GM23338 (cell line): ENCODE data around the gene AKT2. TPM values are rescaled to one million over a fixed set of nuclear protein-coding genes. Genes with fewer than 3 reads are reported as not detected.

Experiments
- ATAC-seq: fragments of 200-7000 bp; cut with Tn5 transposase; 3 replicates; pipeline ENCODE4 v1.9.1; 2020
- DNase-seq: peaks from one replicate; pipeline ENCODE4 v3.0.0-alpha.2; 2015; ENCODE audit warnings: low spot score
- H2AFZ ChIP-seq: fragments of 200-600 bp; sonication (generic); 2 replicates; pipeline ENCODE4 v1.8.0; 2016; ENCODE audit warnings: antibody characterized with exemption, mild to moderate bottlenecking, moderate library complexity
- H3F3A ChIP-seq: fragments of 200-600 bp; sonication (generic); replicated peaks from 2 replicates; pipeline ENCODE4 v1.8.0; 2017; ENCODE audit warnings: antibody characterized with exemption, mixed run types, low read depth
- H3K27ac ChIP-seq: fragments of 200-600 bp; sonication (generic); 2 replicates; pipeline ENCODE4 v1.6.1; 2016; ENCODE audit warnings: low read depth
- H3K27me3 ChIP-seq: fragments of 200-600 bp; sonication (generic); 2 replicates; pipeline ENCODE4 v1.8.0; 2016; ENCODE audit warnings: mild to moderate bottlenecking, mixed run types, moderate library complexity; ENCODE audit not compliant: insufficient read depth
- H3K36me3 ChIP-seq: fragments of 200-600 bp; sonication (generic); 2 replicates; pipeline ENCODE4 v1.8.0; 2016; ENCODE audit warnings: mild to moderate bottlenecking; ENCODE audit not compliant: insufficient read depth
- H3K4me1 ChIP-seq: fragments of 200-600 bp; sonication (generic); 2 replicates; pipeline ENCODE4 v1.8.0; 2016; ENCODE audit warnings: mild to moderate bottlenecking, moderate library complexity; ENCODE audit not compliant: insufficient read depth
- H3K4me2 ChIP-seq: fragments of 200-600 bp; sonication (generic); 2 replicates; pipeline ENCODE4 v1.7.1; 2017; ENCODE audit warnings: mixed run types
- H3K4me3 ChIP-seq: fragments of 200-600 bp; sonication (generic); 2 replicates; pipeline ENCODE4 v1.6.1; 2016; ENCODE audit warnings: mixed run types
- H3K79me2 ChIP-seq: fragments of 200-600 bp; sonication (generic); replicated peaks from 2 replicates; pipeline ENCODE4 v1.8.0; 2017; ENCODE audit warnings: mild to moderate bottlenecking; ENCODE audit not compliant: insufficient read depth
- H3K9me2 ChIP-seq: fragments of 200-600 bp; sonication (generic); 2 replicates; pipeline ENCODE4 v1.8.0; 2017; ENCODE audit not compliant: insufficient read depth
- H4K20me1 ChIP-seq: fragments of 200-600 bp; sonication (generic); replicated peaks from 2 replicates; pipeline ENCODE4 v1.8.0; 2017; ENCODE audit warnings: mild to moderate bottlenecking; ENCODE audit not compliant: insufficient read depth
- H3K27ac Mint-ChIP-seq: 2 replicates; pipeline ENCODE4 v1.8.0; 2020; ENCODE audit warnings: inconsistent platforms, mild to moderate bottlenecking, moderate library complexity, mixed read lengths
- H3K27me3 Mint-ChIP-seq: 3 replicates; pipeline ENCODE4 v1.8.0; 2022; ENCODE audit warnings: low read depth, mild to moderate bottlenecking, moderate library complexity, mixed read lengths, inconsistent platforms; ENCODE audit not compliant: insufficient read depth, poor library complexity
- H3K36me3 Mint-ChIP-seq: 3 replicates; pipeline ENCODE4 v1.8.0; 2021; ENCODE audit warnings: low read depth, mild to moderate bottlenecking, inconsistent platforms, moderate library complexity, mixed read lengths
- H3K4me1 Mint-ChIP-seq: 3 replicates; pipeline ENCODE4 v1.8.0; 2020; ENCODE audit warnings: mild to moderate bottlenecking, inconsistent platforms, mixed read lengths
- H3K4me3 Mint-ChIP-seq: 3 replicates; pipeline ENCODE4 v1.8.0; 2021; ENCODE audit warnings: moderate library complexity, mild to moderate bottlenecking, inconsistent platforms, mixed read lengths
- H3K9me3 Mint-ChIP-seq: 3 replicates; pipeline ENCODE4 v1.8.0; 2020; ENCODE audit warnings: moderate library complexity, mild to moderate bottlenecking, inconsistent platforms, mixed read lengths
- CREB1 ChIP-seq: fragments of 250-450 bp; sonication (Bioruptor Pico); IDR thresholded peaks from 2 replicates; pipeline ENCODE4 v1.5.0; 2020; ENCODE audit warnings: low read depth, mild to moderate bottlenecking, moderate library complexity
- EZH2 ChIP-seq: fragments of 200-600 bp; sonication (generic); IDR thresholded peaks from one replicate; pipeline ENCODE4 v1.8.0; 2017; ENCODE audit warnings: antibody characterized with exemption, mild to moderate bottlenecking, low read depth; ENCODE audit not compliant: unreplicated experiment
- EZH2phosphoT487 ChIP-seq: fragments of 200-600 bp; sonication (generic); IDR thresholded peaks from one replicate; pipeline ENCODE4 v1.8.1; 2018; ENCODE audit warnings: antibody characterized with exemption; ENCODE audit not compliant: unreplicated experiment
- JUNB ChIP-seq: IDR thresholded peaks from one replicate; pipeline ENCODE4 v1.6.1; 2016; ENCODE audit warnings: antibody characterized with exemption; ENCODE audit not compliant: unreplicated experiment
- POLR2AphosphoS5 ChIP-seq: IDR thresholded peaks from 2 replicates; pipeline ENCODE4 v1.6.1; 2016; ENCODE audit warnings: antibody characterized with exemption, low read depth
- STAT1 ChIP-seq: IDR thresholded peaks from one replicate; pipeline ENCODE4 v1.6.1; 2016; ENCODE audit warnings: antibody characterized with exemption; ENCODE audit not compliant: unreplicated experiment
- ZNF114 ChIP-seq: fragments of 250-450 bp; sonication (Bioruptor Pico); IDR thresholded peaks from 2 replicates; pipeline ENCODE4 v1.5.0; 2020; ENCODE audit warnings: mild to moderate bottlenecking, moderate library complexity
- ZNF331 ChIP-seq: fragments of 250-450 bp; sonication (Bioruptor Pico); IDR thresholded peaks from 2 replicates; pipeline ENCODE4 v1.5.0; 2020; ENCODE audit warnings: low read depth, mild to moderate bottlenecking, moderate library complexity
- polyA plus RNA-seq: library from polyadenylated mRNA; unstranded; fragments of >200 nt; fragmentation: Nextera tagmentation; extraction: Ambion mirVana; gene quantifications from 2 replicates; pipeline ENCODE4 v1.2.1, GENCODE V29; 2016
- total RNA-seq: library from RNA; depleted of rRNA; stranded (reverse); fragments of >200 nt; shearing (Covaris generic); gene quantifications from 2 replicates; pipeline ENCODE4 v1.2.3, GENCODE V29; 2014
- TF ChIP-seq, protein P1 (sequence below), 2 experiments: fragments of 200-600 bp in 1 of 2; sonication (generic) in 1 of 2; conservative IDR thresholded peaks; 2 replicates each; pipeline versions ENCODE4 v1.5.1 to v1.6.1; 2016 to 2017; ENCODE audit warnings: antibody characterized with exemption in 2 of 2, low read depth in 2 of 2, mild to moderate bottlenecking in 2 of 2, moderate library complexity in 1 of 2
- TF ChIP-seq, protein P2 (sequence below): IDR thresholded peaks from one replicate; pipeline ENCODE4 v1.6.1; 2018; ENCODE audit warnings: antibody characterized with exemption; ENCODE audit not compliant: unreplicated experiment
- TF ChIP-seq, protein P3 (sequence below): fragments of 250-450 bp; sonication (Bioruptor Pico); IDR thresholded peaks from 2 replicates; pipeline ENCODE4 v1.5.0; 2020; ENCODE audit warnings: mild to moderate bottlenecking, moderate library complexity

Gene AKT2
- total and polyA plus RNA-seq, 2 experiments from 2014 or later, result 17.6 to 123 TPM

DNA sequence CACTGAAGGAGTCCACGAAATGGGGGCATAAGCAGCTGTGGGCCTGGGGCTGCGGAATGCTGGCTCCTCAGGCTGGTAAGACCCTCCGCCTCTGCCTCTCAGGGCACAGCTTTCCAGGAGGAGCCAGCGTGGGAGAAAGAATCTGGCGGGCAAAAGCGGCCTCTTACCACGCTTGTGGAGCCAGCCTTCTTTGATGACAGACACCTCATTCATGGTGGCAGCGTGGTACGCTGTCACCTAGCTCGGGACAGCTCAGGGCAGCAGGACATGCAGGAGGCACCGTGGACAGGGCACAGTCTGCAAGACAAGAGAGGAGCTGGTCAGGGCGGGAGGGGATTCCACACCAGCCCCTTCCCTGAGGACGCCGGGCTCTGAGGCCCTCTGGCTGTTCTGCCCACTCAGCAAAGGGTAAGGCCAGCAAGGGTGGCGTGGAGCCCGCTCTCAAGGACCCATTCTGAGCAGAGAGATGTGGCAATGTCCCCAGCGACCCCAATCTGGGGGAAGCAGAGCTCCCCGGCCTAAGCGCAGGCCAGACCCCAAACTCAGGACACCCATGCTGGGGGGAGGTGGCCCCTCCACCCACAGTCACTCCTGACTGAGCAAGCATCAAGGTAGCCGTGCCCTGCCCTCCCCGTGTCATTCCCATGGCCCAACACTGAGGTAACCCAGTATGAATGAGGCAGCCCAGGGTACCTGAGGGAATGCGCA lies 19.9 kb downstream of the AKT2 start (continued):
- TF ChIP-seq, protein P1, sequence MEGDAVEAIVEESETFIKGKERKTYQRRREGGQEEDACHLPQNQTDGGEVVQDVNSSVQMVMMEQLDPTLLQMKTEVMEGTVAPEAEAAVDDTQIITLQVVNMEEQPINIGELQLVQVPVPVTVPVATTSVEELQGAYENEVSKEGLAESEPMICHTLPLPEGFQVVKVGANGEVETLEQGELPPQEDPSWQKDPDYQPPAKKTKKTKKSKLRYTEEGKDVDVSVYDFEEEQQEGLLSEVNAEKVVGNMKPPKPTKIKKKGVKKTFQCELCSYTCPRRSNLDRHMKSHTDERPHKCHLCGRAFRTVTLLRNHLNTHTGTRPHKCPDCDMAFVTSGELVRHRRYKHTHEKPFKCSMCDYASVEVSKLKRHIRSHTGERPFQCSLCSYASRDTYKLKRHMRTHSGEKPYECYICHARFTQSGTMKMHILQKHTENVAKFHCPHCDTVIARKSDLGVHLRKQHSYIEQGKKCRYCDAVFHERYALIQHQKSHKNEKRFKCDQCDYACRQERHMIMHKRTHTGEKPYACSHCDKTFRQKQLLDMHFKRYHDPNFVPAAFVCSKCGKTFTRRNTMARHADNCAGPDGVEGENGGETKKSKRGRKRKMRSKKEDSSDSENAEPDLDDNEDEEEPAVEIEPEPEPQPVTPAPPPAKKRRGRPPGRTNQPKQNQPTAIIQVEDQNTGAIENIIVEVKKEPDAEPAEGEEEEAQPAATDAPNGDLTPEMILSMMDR (conservative IDR thresholded peaks at IDR 0.05; ENCODE audit: low read depth in 2 of 2), result no peak
- TF ChIP-seq STAT1 (no peak), CREB1 (CRISPR knock-in tag) (no peak), EZH2phosphoT487 (no peak), ZNF114 (CRISPR knock-in tag) (no peak), JUNB (no peak), ZNF331 (no peak)
- TF ChIP-seq, protein P2, sequence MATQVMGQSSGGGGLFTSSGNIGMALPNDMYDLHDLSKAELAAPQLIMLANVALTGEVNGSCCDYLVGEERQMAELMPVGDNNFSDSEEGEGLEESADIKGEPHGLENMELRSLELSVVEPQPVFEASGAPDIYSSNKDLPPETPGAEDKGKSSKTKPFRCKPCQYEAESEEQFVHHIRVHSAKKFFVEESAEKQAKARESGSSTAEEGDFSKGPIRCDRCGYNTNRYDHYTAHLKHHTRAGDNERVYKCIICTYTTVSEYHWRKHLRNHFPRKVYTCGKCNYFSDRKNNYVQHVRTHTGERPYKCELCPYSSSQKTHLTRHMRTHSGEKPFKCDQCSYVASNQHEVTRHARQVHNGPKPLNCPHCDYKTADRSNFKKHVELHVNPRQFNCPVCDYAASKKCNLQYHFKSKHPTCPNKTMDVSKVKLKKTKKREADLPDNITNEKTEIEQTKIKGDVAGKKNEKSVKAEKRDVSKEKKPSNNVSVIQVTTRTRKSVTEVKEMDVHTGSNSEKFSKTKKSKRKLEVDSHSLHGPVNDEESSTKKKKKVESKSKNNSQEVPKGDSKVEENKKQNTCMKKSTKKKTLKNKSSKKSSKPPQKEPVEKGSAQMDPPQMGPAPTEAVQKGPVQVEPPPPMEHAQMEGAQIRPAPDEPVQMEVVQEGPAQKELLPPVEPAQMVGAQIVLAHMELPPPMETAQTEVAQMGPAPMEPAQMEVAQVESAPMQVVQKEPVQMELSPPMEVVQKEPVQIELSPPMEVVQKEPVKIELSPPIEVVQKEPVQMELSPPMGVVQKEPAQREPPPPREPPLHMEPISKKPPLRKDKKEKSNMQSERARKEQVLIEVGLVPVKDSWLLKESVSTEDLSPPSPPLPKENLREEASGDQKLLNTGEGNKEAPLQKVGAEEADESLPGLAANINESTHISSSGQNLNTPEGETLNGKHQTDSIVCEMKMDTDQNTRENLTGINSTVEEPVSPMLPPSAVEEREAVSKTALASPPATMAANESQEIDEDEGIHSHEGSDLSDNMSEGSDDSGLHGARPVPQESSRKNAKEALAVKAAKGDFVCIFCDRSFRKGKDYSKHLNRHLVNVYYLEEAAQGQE, result no peak

DNA sequence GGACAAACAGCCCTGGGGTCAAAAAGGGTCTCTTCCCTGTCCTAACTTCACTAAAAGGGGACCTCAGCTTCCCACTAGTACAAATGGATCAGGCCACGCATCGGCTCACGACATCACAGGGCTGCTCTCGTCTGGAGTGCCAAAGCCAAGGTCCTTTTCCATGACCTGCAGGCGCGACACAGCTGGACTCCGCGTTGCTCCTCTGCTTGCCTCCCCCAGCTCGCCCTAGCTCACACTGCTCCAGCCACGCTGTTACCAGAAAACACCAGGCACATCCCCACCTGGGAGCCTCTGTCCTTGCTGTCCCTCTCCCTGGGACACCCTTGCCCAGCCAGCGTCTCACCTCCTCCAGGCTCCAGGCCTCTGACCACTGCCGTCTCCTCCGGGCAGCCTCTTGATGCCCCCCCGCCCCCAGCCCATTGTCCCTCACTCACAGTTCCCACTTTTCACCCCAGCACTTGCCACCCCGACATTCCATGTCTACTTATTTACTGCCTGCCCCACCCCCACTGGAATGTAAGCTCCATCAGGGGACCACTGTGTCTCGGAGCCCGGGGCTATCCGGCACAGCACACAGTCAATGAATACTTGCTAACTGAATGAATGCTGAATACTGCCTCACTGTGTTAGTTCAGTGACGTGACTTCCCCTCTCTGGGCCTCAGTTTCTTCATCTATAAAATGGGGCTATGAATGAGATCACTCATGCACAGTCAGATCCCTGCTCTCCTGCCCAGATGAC lies 20.7 kb downstream of the AKT2 start:
- Histone ChIP-seq H3K36me3 (peaks cover 6% of the 10 kb centered on the region; the same call in 1 of the 2 replicates), H3K9me2 (no peaks in the 10 kb centered on the region), H3K79me2 (peaks cover 29% of the 10 kb centered on the region), H3K4me3 (no peak overlapping the region), H3K27ac (peak overlapping the region; percentile 39; the same call in 1 of the 2 replicates), H3K27me3 (no peaks in the 10 kb centered on the region), H3F3A (no peaks in the 10 kb centered on the region), H3K4me2 (no peak overlapping the region), H3K4me1 (no peaks in the 10 kb centered on the region; the same call in 1 of the 2 replicates), H4K20me1 (no peaks in the 10 kb centered on the region; the same call in none of the 2 replicates), H2AFZ (no peak overlapping the region)
- ATAC-seq, result no peak; the same call in 2 of the 3 replicates
- H3K36me3 Mint-ChIP-seq, result peaks cover 19% of the 10 kb centered on the region
- peaks cover 11% of the 10 kb centered on the region for H3K27me3 Mint-ChIP-seq
- no peaks in the 10 kb centered on the region for H3K9me3 Mint-ChIP-seq
- H3K4me1 Mint-ChIP-seq, result peaks cover 14% of the 10 kb centered on the region
- no peak overlapping the region for H3K4me3 Mint-ChIP-seq
- H3K27ac Mint-ChIP-seq, result peak overlapping the region; percentile 67; the same call in 1 of the 2 replicates
- peak; percentile 53 for DNase-seq
- TF ChIP-seq STAT1, result no peak
- TF ChIP-seq POLR2AphosphoS5, result no peak
- TF ChIP-seq CREB1 (CRISPR knock-in tag), result no peak
- TF ChIP-seq, protein P3, sequence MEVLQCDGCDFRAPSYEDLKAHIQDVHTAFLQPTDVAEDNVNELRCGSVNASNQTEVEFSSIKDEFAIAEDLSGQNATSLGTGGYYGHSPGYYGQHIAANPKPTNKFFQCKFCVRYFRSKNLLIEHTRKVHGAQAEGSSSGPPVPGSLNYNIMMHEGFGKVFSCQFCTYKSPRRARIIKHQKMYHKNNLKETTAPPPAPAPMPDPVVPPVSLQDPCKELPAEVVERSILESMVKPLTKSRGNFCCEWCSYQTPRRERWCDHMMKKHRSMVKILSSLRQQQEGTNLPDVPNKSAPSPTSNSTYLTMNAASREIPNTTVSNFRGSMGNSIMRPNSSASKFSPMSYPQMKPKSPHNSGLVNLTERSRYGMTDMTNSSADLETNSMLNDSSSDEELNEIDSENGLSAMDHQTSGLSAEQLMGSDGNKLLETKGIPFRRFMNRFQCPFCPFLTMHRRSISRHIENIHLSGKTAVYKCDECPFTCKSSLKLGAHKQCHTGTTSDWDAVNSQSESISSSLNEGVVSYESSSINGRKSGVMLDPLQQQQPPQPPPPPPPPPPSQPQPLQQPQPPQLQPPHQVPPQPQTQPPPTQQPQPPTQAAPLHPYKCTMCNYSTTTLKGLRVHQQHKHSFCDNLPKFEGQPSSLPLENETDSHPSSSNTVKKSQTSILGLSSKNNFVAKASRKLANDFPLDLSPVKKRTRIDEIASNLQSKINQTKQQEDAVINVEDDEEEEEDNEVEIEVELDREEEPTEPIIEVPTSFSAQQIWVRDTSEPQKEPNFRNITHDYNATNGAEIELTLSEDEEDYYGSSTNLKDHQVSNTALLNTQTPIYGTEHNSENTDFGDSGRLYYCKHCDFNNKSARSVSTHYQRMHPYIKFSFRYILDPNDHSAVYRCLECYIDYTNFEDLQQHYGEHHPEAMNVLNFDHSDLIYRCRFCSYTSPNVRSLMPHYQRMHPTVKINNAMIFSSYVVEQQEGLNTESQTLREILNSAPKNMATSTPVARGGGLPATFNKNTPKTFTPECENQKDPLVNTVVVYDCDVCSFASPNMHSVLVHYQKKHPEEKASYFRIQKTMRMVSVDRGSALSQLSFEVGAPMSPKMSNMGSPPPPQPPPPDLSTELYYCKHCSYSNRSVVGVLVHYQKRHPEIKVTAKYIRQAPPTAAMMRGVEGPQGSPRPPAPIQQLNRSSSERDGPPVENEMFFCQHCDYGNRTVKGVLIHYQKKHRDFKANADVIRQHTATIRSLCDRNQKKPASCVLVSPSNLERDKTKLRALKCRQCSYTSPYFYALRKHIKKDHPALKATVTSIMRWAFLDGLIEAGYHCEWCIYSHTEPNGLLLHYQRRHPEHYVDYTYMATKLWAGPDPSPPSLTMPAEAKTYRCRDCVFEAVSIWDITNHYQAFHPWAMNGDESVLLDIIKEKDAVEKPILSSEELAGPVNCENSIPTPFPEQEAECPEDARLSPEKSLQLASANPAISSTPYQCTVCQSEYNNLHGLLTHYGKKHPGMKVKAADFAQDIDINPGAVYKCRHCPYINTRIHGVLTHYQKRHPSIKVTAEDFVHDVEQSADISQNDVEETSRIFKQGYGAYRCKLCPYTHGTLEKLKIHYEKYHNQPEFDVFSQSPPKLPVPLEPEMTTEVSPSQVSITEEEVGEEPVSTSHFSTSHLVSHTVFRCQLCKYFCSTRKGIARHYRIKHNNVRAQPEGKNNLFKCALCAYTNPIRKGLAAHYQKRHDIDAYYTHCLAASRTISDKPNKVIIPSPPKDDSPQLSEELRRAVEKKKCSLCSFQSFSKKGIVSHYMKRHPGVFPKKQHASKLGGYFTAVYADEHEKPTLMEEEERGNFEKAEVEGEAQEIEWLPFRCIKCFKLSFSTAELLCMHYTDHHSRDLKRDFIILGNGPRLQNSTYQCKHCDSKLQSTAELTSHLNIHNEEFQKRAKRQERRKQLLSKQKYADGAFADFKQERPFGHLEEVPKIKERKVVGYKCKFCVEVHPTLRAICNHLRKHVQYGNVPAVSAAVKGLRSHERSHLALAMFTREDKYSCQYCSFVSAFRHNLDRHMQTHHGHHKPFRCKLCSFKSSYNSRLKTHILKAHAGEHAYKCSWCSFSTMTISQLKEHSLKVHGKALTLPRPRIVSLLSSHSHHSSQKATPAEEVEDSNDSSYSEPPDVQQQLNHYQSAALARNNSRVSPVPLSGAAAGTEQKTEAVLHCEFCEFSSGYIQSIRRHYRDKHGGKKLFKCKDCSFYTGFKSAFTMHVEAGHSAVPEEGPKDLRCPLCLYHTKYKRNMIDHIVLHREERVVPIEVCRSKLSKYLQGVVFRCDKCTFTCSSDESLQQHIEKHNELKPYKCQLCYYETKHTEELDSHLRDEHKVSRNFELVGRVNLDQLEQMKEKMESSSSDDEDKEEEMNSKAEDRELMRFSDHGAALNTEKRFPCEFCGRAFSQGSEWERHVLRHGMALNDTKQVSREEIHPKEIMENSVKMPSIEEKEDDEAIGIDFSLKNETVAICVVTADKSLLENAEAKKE (CRISPR knock-in tag), result no peak
- TF ChIP-seq ZNF331, result no peak
- TF ChIP-seq EZH2, result no peak
